Stimulated activated CD8-positive, alpha-beta memory T cell treated with anti-CD3 and anti-CD28 coated beads, Interleukin-4, amount 100 ng/mL, for 48 hours (primary cell): Measurements from ENCODE around the gene PDSS2.
"Not testable (repeated sequence)": the region's sequence is repeated elsewhere in the genome, so short reads cannot be mapped to it uniquely, and the experiment has no call there.

Experiments
- DNase-seq: peaks from one replicate; pipeline ENCODE4 v3.0.0-alpha.2; 2020

Gene PDSS2

GRCh38 chr6:107152638-107153430 lies 306.5 kb downstream of the PDSS2 start:
- DNase-seq = no peak

GRCh38 chr6:107144666-107145065 lies 314.7 kb downstream of the PDSS2 start:
- DNase-seq = no peak

- no peak for DNase-seq
Observed at GRCh38 chr6:107144014-107144413, 315.4 kb downstream of the PDSS2 start.

GRCh38 chr6:107140581-107140980 lies 318.8 kb downstream of the PDSS2 start:
- DNase-seq = no peak

- DNase-seq = not testable (repeated sequence)
Observed at GRCh38 chr6:107136324-107136723, 323.0 kb downstream of the PDSS2 start.

- not testable (repeated sequence) for DNase-seq
Observed at GRCh38 chr6:107135048-107135680, 324.2 kb downstream of the PDSS2 start.

- peak; percentile 46 for DNase-seq
Observed at GRCh38 chr6:107132330-107132954, 326.9 kb downstream of the PDSS2 start.

GRCh38 chr6:107129370-107129925 lies 329.9 kb downstream of the PDSS2 start:
- no peak for DNase-seq

- DNase-seq = no peak
Observed at GRCh38 chr6:107128577-107128976, 330.8 kb downstream of the PDSS2 start.

- no peak for DNase-seq
Observed at GRCh38 chr6:107128175-107128574, 331.2 kb downstream of the PDSS2 start.

GRCh38 chr6:107125771-107126170 lies 333.6 kb downstream of the PDSS2 start:
- DNase-seq = no peak

- no peak for DNase-seq
Observed at GRCh38 chr6:107124934-107125348, 334.4 kb downstream of the PDSS2 start.

- DNase-seq = no peak
Observed at GRCh38 chr6:107123501-107123900, 335.9 kb downstream of the PDSS2 start.

- no peak for DNase-seq
Observed at GRCh38 chr6:107122748-107123147, 336.6 kb downstream of the PDSS2 start.

- no peak for DNase-seq
Observed at GRCh38 chr6:107121964-107122495, 337.3 kb downstream of the PDSS2 start.

- DNase-seq = no peak
Observed at GRCh38 chr6:107121266-107121665, 338.1 kb downstream of the PDSS2 start.

- no peak for DNase-seq
Observed at GRCh38 chr6:107120404-107120803, 339.0 kb downstream of the PDSS2 start.

- no peak for DNase-seq
Observed at GRCh38 chr6:107118976-107119375, 340.4 kb downstream of the PDSS2 start.

GRCh38 chr6:107118540-107118939 lies 340.8 kb downstream of the PDSS2 start:
- not testable (repeated sequence) for DNase-seq

- no peak for DNase-seq
Observed at GRCh38 chr6:107116931-107117330, 342.4 kb downstream of the PDSS2 start.

GRCh38 chr6:107116328-107116892 lies 343.0 kb downstream of the PDSS2 start:
- DNase-seq = peak; percentile 28

- DNase-seq = peak; percentile 53
Observed at GRCh38 chr6:107115695-107116327, 343.6 kb downstream of the PDSS2 start.
